8988T (cell line): ENCODE data around the gene IFIT5.
"Not testable (repeated sequence)": the region's sequence is repeated elsewhere in the genome, so short reads cannot be mapped to it uniquely, and the experiment has no call there.

Experiments used
- DNase-seq: peaks from one replicate; pipeline ENCODE4 v3.0.0; 2011

Gene IFIT5

DNA sequence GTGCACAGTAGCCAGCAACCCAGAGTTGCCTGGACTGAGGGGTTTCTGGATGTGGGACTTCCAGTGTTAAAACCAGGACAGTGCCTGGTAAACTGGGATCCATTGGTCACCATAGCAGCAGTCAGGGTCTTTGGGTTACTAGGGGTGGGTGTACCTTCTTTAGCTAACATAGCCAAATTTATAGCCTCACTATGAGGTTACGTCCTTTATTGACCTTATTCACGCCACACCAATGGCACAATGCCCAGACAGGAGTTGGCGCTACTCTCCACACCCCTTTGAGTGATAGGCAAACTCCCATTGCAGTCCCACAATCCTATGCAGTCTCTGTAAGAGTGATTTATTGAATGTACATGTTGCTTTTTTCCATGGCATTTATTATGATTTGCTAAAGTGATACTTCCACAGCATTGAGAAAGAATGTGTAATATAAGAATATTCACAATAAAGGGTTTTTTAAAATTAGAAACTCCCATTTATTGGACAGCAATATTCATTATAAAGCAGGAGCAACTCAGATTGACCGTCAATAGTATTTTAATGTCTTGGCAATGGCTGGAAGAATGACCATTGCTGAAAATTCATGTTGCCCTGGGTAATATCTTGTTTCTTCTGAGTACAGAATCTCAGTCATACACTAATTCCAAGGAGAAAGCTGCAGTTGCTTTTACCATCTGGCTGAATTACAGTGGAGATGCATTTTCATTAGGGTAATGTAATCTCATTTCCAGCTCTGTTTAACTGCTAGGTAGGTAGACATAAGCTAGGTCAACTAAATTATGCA is 26.1 kb downstream of the IFIT5 start:
- no peak for DNase-seq

DNA sequence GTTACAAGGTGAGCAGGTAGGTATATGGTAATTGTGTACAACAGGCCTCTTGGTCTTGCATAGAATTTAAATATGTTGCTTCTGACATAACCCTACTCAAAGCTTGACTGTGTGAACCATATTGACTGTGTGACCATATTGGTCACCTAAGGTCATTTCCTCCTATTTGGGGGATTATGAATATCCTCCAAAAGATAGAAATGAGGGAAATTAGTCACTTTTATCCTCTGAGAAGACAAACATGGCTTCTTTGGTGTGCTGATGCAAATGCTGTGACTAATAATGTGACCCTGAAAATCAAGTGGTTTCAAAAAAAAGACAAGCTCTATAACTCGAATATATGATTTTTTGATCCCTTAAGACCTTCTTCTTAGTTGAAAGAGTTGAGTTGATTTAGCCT is 27.9 kb downstream of the IFIT5 start:
- DNase-seq, result no peak

DNA sequence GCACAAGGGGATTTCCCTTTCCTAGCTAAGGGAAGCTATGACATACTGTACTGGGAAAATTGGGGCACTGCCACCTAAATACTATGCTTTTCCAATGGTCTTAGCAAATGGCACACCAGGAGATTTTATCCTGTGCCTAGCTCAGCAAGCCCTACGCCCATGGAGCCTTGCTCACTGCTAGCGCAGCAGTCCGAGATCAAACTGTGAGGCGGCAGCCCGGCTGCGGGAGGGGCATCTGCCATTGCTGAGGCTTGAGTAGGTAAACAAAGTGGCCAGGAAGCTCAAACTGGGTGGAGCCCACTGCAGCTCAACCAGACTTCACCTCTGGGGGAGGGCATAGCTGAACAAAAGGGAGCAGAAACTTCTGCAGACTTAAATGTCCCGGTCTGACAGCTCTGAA is 30.5 kb downstream of the IFIT5 start:
- not testable (repeated sequence) for DNase-seq

DNA sequence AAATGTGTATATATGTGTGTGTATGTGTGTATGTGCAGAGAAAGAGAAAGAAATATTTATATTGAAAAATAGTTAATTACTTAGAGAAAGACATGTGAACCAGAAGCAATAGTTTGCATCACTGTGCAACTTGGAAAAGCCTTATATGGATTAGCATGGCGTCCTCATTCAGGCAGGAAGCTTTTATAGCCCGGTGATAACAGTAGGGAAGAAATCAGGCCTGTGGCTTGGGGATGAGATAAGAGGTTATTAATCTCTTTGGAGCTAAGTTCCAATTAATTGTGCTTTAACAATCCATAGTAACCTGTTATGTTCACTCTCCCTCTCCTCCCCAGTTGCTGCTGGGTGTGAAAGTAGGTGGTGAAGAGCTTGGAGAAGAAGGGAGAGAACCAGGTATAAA is 36.5 kb downstream of the IFIT5 start:
- no peak for DNase-seq

DNA sequence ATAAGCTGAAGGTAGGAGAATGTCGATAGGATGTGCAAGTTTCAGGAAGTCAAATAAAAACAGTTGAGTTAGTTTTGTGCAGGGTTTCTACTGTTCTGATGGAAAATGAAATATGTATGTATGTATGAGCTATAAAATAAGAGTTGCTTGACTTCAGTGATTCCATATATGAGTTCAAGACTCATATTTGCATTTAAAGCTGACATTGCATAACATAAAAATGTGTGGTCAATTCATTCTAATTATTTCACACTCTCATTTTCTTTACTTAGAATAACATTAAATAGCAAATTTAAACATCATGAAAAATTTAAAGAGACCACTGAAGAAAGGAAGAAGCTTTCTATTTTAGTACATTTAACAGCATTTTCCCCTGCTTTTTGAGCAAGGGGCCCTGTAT is 37.8 kb downstream of the IFIT5 start:
- no peak for DNase-seq

DNA sequence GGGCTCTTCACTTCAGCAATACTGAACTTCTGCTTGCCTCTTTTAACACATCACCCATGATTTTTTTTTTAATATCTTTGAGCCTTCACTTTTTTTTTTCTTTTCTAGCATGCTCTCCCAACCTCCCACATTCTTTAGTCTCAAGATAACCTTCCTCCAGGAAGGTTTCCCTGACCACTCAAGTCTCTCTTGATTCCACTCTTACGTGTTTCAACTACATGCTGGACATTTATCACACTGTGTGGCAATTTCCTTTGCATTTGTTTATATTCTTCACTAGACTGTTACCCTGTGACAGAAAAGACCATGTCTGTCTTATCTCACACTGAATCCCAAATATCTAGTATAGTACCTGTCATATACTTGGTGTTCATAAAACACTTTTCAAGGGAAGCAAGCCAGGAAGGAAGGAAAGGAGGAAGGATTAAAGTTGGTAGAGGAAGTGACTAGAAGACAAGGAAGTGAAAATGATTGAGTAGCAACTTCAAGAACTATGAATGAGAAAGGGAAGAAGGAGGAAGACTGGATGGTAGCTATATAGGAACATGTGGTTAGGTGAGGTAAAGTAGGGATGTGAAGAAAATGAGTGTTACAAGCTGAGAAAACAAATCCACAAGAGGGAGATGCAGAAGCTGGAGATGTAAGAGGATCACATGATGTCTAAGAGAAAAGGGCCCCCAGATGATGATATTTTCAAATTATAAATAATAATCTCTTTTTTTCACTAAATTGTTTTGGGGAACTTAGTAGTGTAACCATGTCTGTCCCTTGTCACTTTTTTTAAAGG is 40.4 kb downstream of the IFIT5 start:
- DNase-seq, result no peak

DNA sequence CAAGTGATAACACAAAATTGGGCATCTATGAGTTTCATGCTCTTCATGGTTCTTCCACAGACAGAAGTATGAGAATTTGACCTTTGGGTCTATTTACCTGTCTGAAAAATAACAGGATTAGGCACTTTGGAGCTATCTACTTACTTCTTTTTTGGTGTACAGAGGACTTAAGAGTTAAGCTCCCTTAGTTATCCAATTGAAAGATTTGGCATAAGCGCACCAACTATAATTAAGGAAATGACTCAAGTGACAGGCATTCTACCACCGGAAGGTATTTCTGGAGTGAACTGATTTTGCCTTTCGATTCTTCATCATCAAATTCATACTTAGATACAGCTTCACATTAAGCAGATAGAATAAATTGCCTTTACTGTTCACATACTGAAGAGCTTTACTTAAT is 43.9 kb downstream of the IFIT5 start:
- DNase-seq, result no peak

DNA sequence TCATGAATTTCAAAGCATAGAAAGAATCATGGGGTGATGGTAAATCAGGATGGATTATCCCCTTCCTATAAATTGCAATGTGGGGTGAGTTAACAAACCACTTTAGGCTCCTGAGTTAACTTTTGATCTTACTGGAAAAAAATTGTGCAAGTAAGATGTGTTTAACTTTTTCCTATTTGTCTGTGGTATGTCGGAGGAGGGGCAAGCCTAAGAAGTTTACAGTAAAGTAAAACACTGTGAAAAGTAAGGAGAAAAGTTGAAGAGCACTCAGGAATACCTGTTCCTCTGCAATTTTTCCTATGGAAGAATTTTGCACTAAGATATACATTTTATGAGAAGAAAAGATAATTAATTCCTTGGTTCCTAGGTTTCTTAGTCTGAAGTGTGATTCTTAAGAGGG is 44.4 kb downstream of the IFIT5 start:
- no peak for DNase-seq

DNA sequence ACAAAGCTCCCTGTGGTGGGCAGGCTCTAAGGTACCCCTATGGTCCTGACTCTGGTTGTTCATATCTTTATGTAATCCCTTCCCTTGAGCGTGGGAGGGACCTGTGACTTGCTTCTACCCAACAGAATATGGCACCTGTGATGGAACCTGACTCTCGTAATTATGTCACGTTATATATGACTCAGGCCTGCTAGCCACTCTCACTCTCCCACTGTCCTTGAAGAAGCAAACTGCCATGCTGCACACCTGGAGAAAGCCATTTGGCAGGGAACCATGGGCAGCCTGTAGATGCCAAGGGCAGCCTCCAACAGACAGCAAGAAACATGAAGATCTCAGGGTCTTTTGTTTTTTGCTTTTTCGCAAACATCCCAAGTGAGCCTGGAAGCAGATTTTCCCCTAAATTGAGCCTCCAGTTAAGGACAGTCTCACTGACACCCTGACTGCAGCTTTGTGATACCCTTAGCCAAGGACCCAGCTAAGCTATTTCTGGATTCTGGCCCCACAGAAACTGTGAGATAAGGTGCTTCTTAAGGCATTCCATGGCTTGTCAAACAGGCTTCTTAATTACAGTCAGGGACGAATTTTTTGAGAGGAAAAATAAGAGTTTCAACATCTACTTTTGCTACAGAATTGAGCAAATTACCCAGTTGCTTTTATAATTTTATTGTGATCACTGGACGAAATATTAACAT is 49.6 kb downstream of the IFIT5 start:
- no peak for DNase-seq

DNA sequence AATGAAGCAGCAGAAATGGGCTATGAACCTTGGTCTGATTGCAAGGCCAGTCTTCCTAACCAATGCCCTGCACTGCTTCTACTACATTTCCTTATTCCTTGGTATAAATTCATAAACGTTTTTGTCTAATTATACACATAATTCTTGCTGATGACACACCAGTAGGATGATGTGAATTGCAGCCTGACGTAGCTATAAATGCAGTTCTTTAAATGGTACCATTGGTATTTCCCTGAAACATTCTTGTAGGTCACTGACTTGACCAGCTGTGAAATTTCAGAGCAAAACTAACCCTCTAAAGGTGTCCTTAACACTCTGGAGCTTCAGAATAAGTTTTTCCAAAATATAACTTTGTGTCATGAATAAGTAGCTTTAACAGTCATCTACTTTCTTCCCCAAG is 50.8 kb downstream of the IFIT5 start:
- no peak for DNase-seq

DNA sequence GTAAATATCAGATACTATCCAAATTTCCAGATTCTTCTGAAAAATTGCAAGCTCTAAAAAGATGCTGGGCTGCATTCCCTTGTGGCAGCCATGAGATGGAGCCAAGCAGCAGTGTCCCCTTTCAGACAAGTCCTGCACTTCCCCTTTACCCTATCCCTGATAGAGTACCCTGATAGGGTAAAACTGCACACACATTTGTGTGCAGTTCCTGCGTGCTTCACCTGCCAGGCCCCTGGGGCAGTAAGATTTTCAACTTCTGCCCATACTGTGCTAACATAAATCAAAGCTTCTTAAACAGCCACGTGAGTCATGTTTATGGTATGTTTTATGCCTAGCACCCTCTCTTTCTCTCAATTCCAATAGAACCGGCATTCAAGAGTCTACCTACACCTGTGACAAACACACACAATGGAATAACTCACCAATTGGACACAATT is 52.2 kb downstream of the IFIT5 start:
- DNase-seq, result no peak

DNA sequence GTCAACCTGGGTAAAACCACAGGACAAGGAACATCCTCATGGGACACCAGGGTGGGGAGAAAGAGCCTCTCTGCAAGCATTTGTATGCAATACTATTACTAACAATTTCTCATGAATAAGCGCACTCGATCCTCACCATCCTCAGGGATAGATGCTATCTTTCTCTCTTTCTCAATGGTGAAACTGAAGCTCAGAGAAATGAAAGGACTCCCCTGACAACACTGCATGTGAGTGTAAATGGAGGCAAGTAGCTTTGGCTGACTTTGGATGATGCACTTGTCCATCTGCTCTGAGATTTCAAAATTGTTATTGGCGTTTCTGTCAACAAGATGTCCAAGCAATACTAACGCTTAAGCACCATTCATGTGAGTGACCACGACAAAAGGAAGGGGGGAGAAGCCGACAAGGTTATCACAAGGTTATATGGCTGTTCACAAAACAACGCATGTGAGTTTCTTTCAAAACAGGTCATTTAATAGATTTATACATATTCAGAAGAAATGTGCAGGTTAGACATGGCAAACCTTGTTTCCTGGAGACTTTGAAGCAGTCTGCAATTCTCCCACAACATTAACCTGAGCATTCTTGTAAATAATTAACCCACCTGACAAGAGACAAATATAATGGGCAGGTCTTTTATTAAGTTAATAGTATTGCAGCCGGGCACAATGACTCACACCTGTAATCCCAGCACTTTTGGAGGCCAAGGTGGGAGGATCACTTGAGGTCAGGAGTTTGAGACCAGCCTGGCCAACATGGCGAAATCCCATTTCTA is 54.0 kb downstream of the IFIT5 start:
- no peak for DNase-seq

DNA sequence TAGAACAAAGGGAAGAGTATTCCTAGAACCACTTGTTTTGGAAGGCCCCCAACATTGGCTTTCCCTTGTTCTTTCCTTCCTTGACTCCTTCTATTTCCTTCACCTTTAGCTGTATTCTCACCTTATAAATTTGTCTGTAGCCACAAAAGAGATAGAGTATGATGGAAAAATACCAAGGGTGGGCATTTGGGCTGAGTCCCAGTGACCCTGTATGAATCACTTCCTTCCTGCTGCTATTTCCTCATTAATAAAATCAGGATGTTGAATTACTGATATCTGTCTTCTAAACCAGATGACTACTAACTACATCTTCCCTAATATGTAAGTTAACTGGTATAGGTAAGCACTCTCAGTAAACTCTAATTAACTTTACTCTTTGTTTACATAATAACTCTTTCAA is 55.1 kb downstream of the IFIT5 start:
- no peak for DNase-seq
